ENCODE results near the gene MRPS27.

GRCh38 chr5:72183101-72183520, 136.9 kb downstream of the MRPS27 start:
- TF ChIP-seq CTCF (IDR thresholded peaks at IDR 0.05; ENCODE audit: low read depth, low read length) (no peak), POLR2A (IDR thresholded peaks at IDR 0.05; ENCODE audit: extremely low read depth, insufficient read length) (no peak), MAX (IDR thresholded peaks at IDR 0.05; ENCODE audit: low read depth, low read length) (no peak), MYC (IDR thresholded peaks at IDR 0.05; ENCODE audit: low read depth, low read length) (no peak)
